ENCODE data around the gene APBB2.

Gene APBB2

GRCh38 chr4:41207291-41207831 lies 7.0 kb downstream of the APBB2 start:
- peaks cover 8% of the 10 kb centered on the region for H3K4me1 ChIP-seq
- no peak for TF ChIP-seq Cebpa-rat (IDR thresholded peaks at IDR 0.05)
- H3K9me3 ChIP-seq = no peaks in the 10 kb centered on the region
- H3K27me3 ChIP-seq = no peaks in the 10 kb centered on the region
- no peak overlapping the region for H3K27ac ChIP-seq
- H3K4me3 ChIP-seq = no peak overlapping the region
- H3K9ac ChIP-seq = no peak overlapping the region
- H3K4me2 ChIP-seq = no peak overlapping the region
- H3K36me3 ChIP-seq = no peaks in the 10 kb centered on the region
- H4K20me1 ChIP-seq = peaks cover 52% of the 10 kb centered on the region

- Histone ChIP-seq H3K36me3 (no peaks in the 10 kb centered on the region), H3K4me3 (no peak overlapping the region), H3K27ac (no peak overlapping the region), H3K9ac (no peak overlapping the region), H3K9me3 (no peaks in the 10 kb centered on the region), H3K4me2 (no peak overlapping the region), H3K4me1 (0 out of 2 replicates have a peak, but pooled peaks cover 6% of the 10 kb centered on the region), H3K27me3 (no peaks in the 10 kb centered on the region), H4K20me1 (peaks cover 51% of the 10 kb centered on the region; the same call in 1 of the 2 replicates)
- TF ChIP-seq Cebpa-rat (IDR thresholded peaks at IDR 0.05) = no peak
These were observed 8.4 kb downstream of the APBB2 start for GRCh38 chr4:41205854-41206460.

GRCh38 chr4:41205130-41205529 lies 9.2 kb downstream of the APBB2 start:
- H3K27ac ChIP-seq = no peak overlapping the region
- peaks cover 54% of the 10 kb centered on the region; the same call in 1 of the 2 replicates for H4K20me1 ChIP-seq
- H3K27me3 ChIP-seq = no peaks in the 10 kb centered on the region
- H3K4me1 ChIP-seq = 0 out of 2 replicates have a peak, but pooled peaks cover 6% of the 10 kb centered on the region
- no peak overlapping the region for H3K9ac ChIP-seq
- H3K4me2 ChIP-seq = no peak overlapping the region
- H3K9me3 ChIP-seq = no peaks in the 10 kb centered on the region
- H3K36me3 ChIP-seq = no peaks in the 10 kb centered on the region
- TF ChIP-seq Cebpa-rat (IDR thresholded peaks at IDR 0.05) = no peak
- H3K4me3 ChIP-seq = no peak overlapping the region

GRCh38 chr4:41204400-41204978 lies 9.9 kb downstream of the APBB2 start:
- 0 out of 2 replicates have a peak, but pooled peaks cover 6% of the 10 kb centered on the region for H3K4me1 ChIP-seq
- no peaks in the 10 kb centered on the region for H3K36me3 ChIP-seq
- no peaks in the 10 kb centered on the region for H3K9me3 ChIP-seq
- no peak overlapping the region for H3K9ac ChIP-seq
- no peak overlapping the region for H3K4me2 ChIP-seq
- H3K4me3 ChIP-seq = no peak overlapping the region
- no peaks in the 10 kb centered on the region for H3K27me3 ChIP-seq
- peaks cover 54% of the 10 kb centered on the region; the same call in 1 of the 2 replicates for H4K20me1 ChIP-seq
- no peak overlapping the region for H3K27ac ChIP-seq
- TF ChIP-seq Cebpa-rat (IDR thresholded peaks at IDR 0.05) = no peak

- Histone ChIP-seq H3K4me3 (no peak overlapping the region), H3K27ac (no peak overlapping the region), H3K9me3 (no peaks in the 10 kb centered on the region), H3K27me3 (no peaks in the 10 kb centered on the region), H3K4me1 (0 out of 2 replicates have a peak, but pooled peaks cover 6% of the 10 kb centered on the region), H4K20me1 (peaks cover 54% of the 10 kb centered on the region; the same call in 1 of the 2 replicates), H3K36me3 (no peaks in the 10 kb centered on the region), H3K9ac (no peak overlapping the region), H3K4me2 (no peak overlapping the region)
- TF ChIP-seq Cebpa-rat (IDR thresholded peaks at IDR 0.05) = no peak
These were observed 10.5 kb downstream of the APBB2 start for GRCh38 chr4:41203841-41204240.

GRCh38 chr4:41202820-41203568 lies 11.3 kb downstream of the APBB2 start:
- TF ChIP-seq Cebpa-rat (IDR thresholded peaks at IDR 0.05) = no peak
- Histone ChIP-seq H3K9ac (no peak overlapping the region), H3K9me3 (no peaks in the 10 kb centered on the region), H3K4me2 (no peak overlapping the region), H3K27ac (no peak overlapping the region), H3K27me3 (no peaks in the 10 kb centered on the region), H3K36me3 (no peaks in the 10 kb centered on the region), H3K4me3 (no peak overlapping the region), H3K4me1 (peaks cover 10% of the 10 kb centered on the region; the same call in 1 of the 2 replicates), H4K20me1 (peaks cover 54% of the 10 kb centered on the region; the same call in 1 of the 2 replicates)

- Histone ChIP-seq H3K27ac (no peak overlapping the region), H3K27me3 (no peaks in the 10 kb centered on the region), H3K36me3 (no peaks in the 10 kb centered on the region), H3K4me2 (no peak overlapping the region), H4K20me1 (peaks cover 48% of the 10 kb centered on the region; the same call in 1 of the 2 replicates), H3K9ac (no peak overlapping the region), H3K4me1 (peaks cover 14% of the 10 kb centered on the region), H3K9me3 (no peaks in the 10 kb centered on the region), H3K4me3 (no peak overlapping the region)
- TF ChIP-seq Cebpa-rat (IDR thresholded peaks at IDR 0.05) = no peak
These were observed 12.0 kb downstream of the APBB2 start for GRCh38 chr4:41202356-41202755.

GRCh38 chr4:41200486-41201017 lies 13.8 kb downstream of the APBB2 start:
- Histone ChIP-seq H3K9me3 (peaks cover 1% of the 10 kb centered on the region), H3K4me3 (no peak overlapping the region), H3K27ac (no peak overlapping the region), H4K20me1 (peaks cover 40% of the 10 kb centered on the region; the same call in 1 of the 2 replicates), H3K36me3 (no peaks in the 10 kb centered on the region), H3K4me2 (no peak overlapping the region), H3K9ac (no peak overlapping the region), H3K27me3 (no peaks in the 10 kb centered on the region), H3K4me1 (peaks cover 26% of the 10 kb centered on the region)
- no peak for TF ChIP-seq Cebpa-rat (IDR thresholded peaks at IDR 0.05)

- no peak for TF ChIP-seq Cebpa-rat (IDR thresholded peaks at IDR 0.05)
- H3K9ac ChIP-seq = no peak overlapping the region
- H4K20me1 ChIP-seq = peaks cover 33% of the 10 kb centered on the region; the same call in 1 of the 2 replicates
- H3K9me3 ChIP-seq = peaks cover 9% of the 10 kb centered on the region
- no peaks in the 10 kb centered on the region for H3K36me3 ChIP-seq
- no peaks in the 10 kb centered on the region for H3K27me3 ChIP-seq
- H3K27ac ChIP-seq = no peak overlapping the region
- peaks cover 20% of the 10 kb centered on the region for H3K4me1 ChIP-seq
- H3K4me2 ChIP-seq = no peak overlapping the region
- H3K4me3 ChIP-seq = no peak overlapping the region
These were observed 14.6 kb downstream of the APBB2 start for GRCh38 chr4:41199788-41200187.
